IMR-90 (cell line): ENCODE results near the gene NFIA. TPM values are rescaled to one million over a fixed set of nuclear protein-coding genes. Genes with fewer than 3 reads are reported as not detected.

ENCODE experiments used
- ATAC-seq: fragments of 200-7000 bp; cut with Tn5 transposase; 2 replicates; pipeline ENCODE4 v1.9.1; 2020; ENCODE audit warnings: low read depth, mild to moderate bottlenecking, moderate library complexity
- BruUV-seq: library from RNA; stranded (reverse); fragments of 400-500 nt; replicated peaks from 2 replicates; lab custom pipeline; 2021; lab: Mats Ljungman, UMichigan
- CTCF ChIA-PET: fragments of 300-600 bp; formaldehyde crosslinking; extraction: SDS; loops from one replicate; lab custom pipeline; 2021; ENCODE audit warnings: antibody characterized with exemption; lab: Yijun Ruan, JAX
- POLR2A ChIA-PET: fragments of 300-600 bp; sonication (Branson Sonifier 250); formaldehyde crosslinking; loops from one replicate; lab custom pipeline; 2022; ENCODE audit warnings: antibody characterized with exemption; ENCODE audit not compliant: unreplicated experiment; lab: Charles Lee
- DNase-seq: peaks from one replicate; pipeline ENCODE4 v3.0.0; 2013
- H2AFZ ChIP-seq: replicated peaks from 2 replicates; pipeline ENCODE3; 2013; ENCODE audit warnings: low read length, mild to moderate bottlenecking; ENCODE audit not compliant: poor library complexity
- H2AK5ac ChIP-seq: 2 replicates; pipeline ENCODE4 v1.6.1; 2013; ENCODE audit warnings: low read depth, low read length, inconsistent platforms
- H2AK9ac ChIP-seq: replicated peaks from 2 replicates; pipeline ENCODE3; 2013; ENCODE audit warnings: mild to moderate bottlenecking, low read depth, low read length, moderate library complexity; ENCODE audit not compliant: poor library complexity
- H2BK120ac ChIP-seq: 2 replicates; pipeline ENCODE4 v1.6.1; 2013; ENCODE audit warnings: low read depth, low read length, inconsistent platforms
- H2BK15ac ChIP-seq: 3 replicates; pipeline ENCODE4 v1.6.1; 2013; ENCODE audit warnings: low read depth, low read length, inconsistent platforms
- H2BK20ac ChIP-seq: 2 replicates; pipeline ENCODE4 v1.6.1; 2013; ENCODE audit warnings: low read depth, mild to moderate bottlenecking, inconsistent platforms, low read length, moderate library complexity
- H2BK5ac ChIP-seq: 2 replicates; pipeline ENCODE4 v1.6.1; 2013; ENCODE audit warnings: mild to moderate bottlenecking, low read depth, low read length, inconsistent platforms; ENCODE audit not compliant: poor library complexity, severe bottlenecking
- H3K14ac ChIP-seq: replicated peaks from 2 replicates; pipeline ENCODE4 v1.6.1; 2013; ENCODE audit warnings: low read depth, low read length, inconsistent platforms
- H3K18ac ChIP-seq: 2 replicates; pipeline ENCODE4 v1.6.1; 2013; ENCODE audit warnings: low read depth, low read length, control low read depth
- H3K23ac ChIP-seq: 2 replicates; pipeline ENCODE4 v1.6.1; 2013; ENCODE audit warnings: low read depth, low read length, inconsistent platforms
- H3K27ac ChIP-seq: 2 replicates; pipeline ENCODE4 v1.5.1; 2013; ENCODE audit warnings: mild to moderate bottlenecking, control low read depth, low read length; ENCODE audit not compliant: insufficient read depth
- H3K27me3 ChIP-seq: 2 replicates; pipeline ENCODE4 v1.6.1; 2013; ENCODE audit warnings: low read length; ENCODE audit not compliant: control insufficient read depth, insufficient read depth
- H3K36me3 ChIP-seq: 2 replicates; pipeline ENCODE4 v1.6.1; 2013; ENCODE audit warnings: low read length, mixed read lengths; ENCODE audit not compliant: control insufficient read depth, insufficient read depth
- H3K4ac ChIP-seq: 2 replicates; pipeline ENCODE4 v1.6.1; 2013; ENCODE audit warnings: low read depth, low read length, inconsistent platforms
- H3K4me1 ChIP-seq: 2 replicates; pipeline ENCODE4 v1.6.1; 2013; ENCODE audit warnings: low read length, mixed read lengths; ENCODE audit not compliant: control insufficient read depth, insufficient read depth
- H3K4me2 ChIP-seq: 2 replicates; pipeline ENCODE4 v1.6.1; 2013; ENCODE audit warnings: low read depth, mild to moderate bottlenecking, control low read depth, low read length, moderate library complexity
- H3K4me3 ChIP-seq: 2 replicates; pipeline ENCODE4 v1.5.1; 2013; ENCODE audit warnings: low read depth, mild to moderate bottlenecking, control low read depth, low read length, moderate library complexity; ENCODE audit not compliant: insufficient read depth
- H3K56ac ChIP-seq: 2 replicates; pipeline ENCODE4 v1.6.1; 2013; ENCODE audit warnings: low read length, inconsistent platforms; ENCODE audit not compliant: insufficient read depth; ENCODE audit errors: extremely low read depth
- H3K79me1 ChIP-seq, 2 experiments: 2 replicates each; pipeline ENCODE4 v1.6.1; 2013; ENCODE audit warnings: low read length in 2 of 2, inconsistent platforms in 1 of 2, low read depth in 1 of 2
- H3K9ac ChIP-seq: 2 replicates; pipeline ENCODE4 v1.6.1; 2013; ENCODE audit warnings: low read depth, low read length, control low read depth
- H3K9me1 ChIP-seq: 2 replicates; pipeline ENCODE4 v1.6.1; 2013; ENCODE audit warnings: low read length, inconsistent platforms; ENCODE audit not compliant: insufficient read depth
- H3K9me3 ChIP-seq: 2 replicates; pipeline ENCODE4 v1.6.1; 2013; ENCODE audit warnings: low read length; ENCODE audit not compliant: control insufficient read depth, insufficient read depth
- H4K20me1 ChIP-seq: 2 replicates; pipeline ENCODE4 v1.6.1; 2013; ENCODE audit warnings: low read length, inconsistent platforms; ENCODE audit not compliant: insufficient read depth
- H4K5ac ChIP-seq: 2 replicates; pipeline ENCODE4 v1.6.1; 2013; ENCODE audit warnings: mild to moderate bottlenecking, low read depth, low read length, control low read depth
- H4K8ac ChIP-seq, 2 experiments: 2 replicates each; pipeline ENCODE4 v1.6.1; 2013; ENCODE audit warnings: low read depth in 2 of 2, low read length in 2 of 2, control low read depth in 1 of 2, inconsistent platforms in 1 of 2
- H4K91ac ChIP-seq: 2 replicates; pipeline ENCODE4 v1.6.1; 2013; ENCODE audit warnings: low read depth, low read length, inconsistent platforms; ENCODE audit not compliant: insufficient read depth
- BHLHE40 ChIP-seq: fragments of 150-350 bp; IDR thresholded peaks from 2 replicates; pipeline ENCODE4 v1.6.1; 2016; ENCODE audit warnings: mild to moderate bottlenecking, low read depth, low read length
- CEBPB ChIP-seq: IDR thresholded peaks from 2 replicates; pipeline ENCODE4 v1.6.1; 2012; ENCODE audit warnings: low read depth, low read length, improper control_type of control experiment
- CTCF ChIP-seq: conservative IDR thresholded peaks from 2 replicates; pipeline ENCODE4 v1.5.1; 2012; ENCODE audit warnings: mild to moderate bottlenecking, low read depth, low read length, improper control_type of control experiment
- ELK1 ChIP-seq: fragments of 150-350 bp; IDR thresholded peaks from 2 replicates; pipeline ENCODE4 v1.6.1; 2016; ENCODE audit warnings: low read depth, mild to moderate bottlenecking, low read length, moderate library complexity, borderline replicate concordance
- FOS ChIP-seq: fragments of 150-350 bp; IDR thresholded peaks from 2 replicates; pipeline ENCODE4 v1.6.1; 2016; ENCODE audit warnings: low read depth, low read length
- MAFK ChIP-seq: IDR thresholded peaks from 2 replicates; pipeline ENCODE4 v1.6.1; 2012; ENCODE audit warnings: low read depth, low read length, improper control_type of control experiment
- MAZ ChIP-seq: IDR thresholded peaks from 2 replicates; pipeline ENCODE4 v1.6.1; 2012; ENCODE audit warnings: low read depth, mild to moderate bottlenecking, low read length, improper control_type of control experiment, moderate library complexity, borderline replicate concordance
- NFE2L2 ChIP-seq: fragments of 150-350 bp; IDR thresholded peaks from 2 replicates; pipeline ENCODE4 v1.6.1; 2016; ENCODE audit warnings: low read depth, mild to moderate bottlenecking, low read length
- POLR2A ChIP-seq: IDR thresholded peaks from 2 replicates; pipeline ENCODE4 v1.6.1; 2012; ENCODE audit warnings: mild to moderate bottlenecking, low read depth, low read length
- RAD21 ChIP-seq: IDR thresholded peaks from 2 replicates; pipeline ENCODE4 v1.6.1; 2012; ENCODE audit warnings: low read length, improper control_type of control experiment
- RCOR1 ChIP-seq: IDR thresholded peaks from 2 replicates; pipeline ENCODE4 v1.6.1; 2012; ENCODE audit warnings: mild to moderate bottlenecking, low read length, improper control_type of control experiment; ENCODE audit not compliant: insufficient replicate concordance
- WGBS, 2 experiments: methylation state at CpG; one replicate each; pipeline versions ENCODE4 v1.1.5 to v1.1.7; 2013; ENCODE audit warnings: missing lambda C conversion rate in 2 of 2; ENCODE audit not compliant: insufficient read length in 1 of 2; ENCODE audit errors: extremely low coverage in 2 of 2; 5-methylcytosine and 5-hydroxymethylcytosine counted together
- dilution Hi-C: fragments of 300-500 bp; cut with HindIII; formaldehyde crosslinking; loops from one replicate; pipeline ENCODE4 v1.14.3; 2018; ENCODE audit warnings: low sequenced_read_pairs; ENCODE audit not compliant: unreplicated experiment
- in situ Hi-C: fragments of 300-500 bp; cut with MboI; formaldehyde crosslinking; loops from 3 replicates; pipeline ENCODE4 v1.14.3; 2019; ENCODE audit warnings: low sequenced_read_pairs, inconsistent platforms, mixed read lengths
- intact Hi-C: fragments of 100-400 bp; cut with micrococcal nuclease; formaldehyde crosslinking; loops from 2 replicates; pipeline ENCODE4 v1.10.0; 2022
- polyA plus RNA-seq, 3 experiments: library from polyadenylated mRNA; depleted of rRNA; stranded (reverse); fragments of >200 nt; gene quantifications; 2 replicates each; pipeline ENCODE4 v1.2.3, GENCODE V29; 2012; ENCODE audit warnings: low replicate concordance in 1 of 3
- total RNA-seq: library from RNA; depleted of rRNA; stranded (reverse); fragments of >200 nt; gene quantifications from 2 replicates; pipeline ENCODE4 v1.2.3, GENCODE V29; 2012

The NFIA gene
- total and polyA plus RNA-seq, 2 of the 4 experiments (the other 2 are of a cell fraction): 1.6 to 2.2 TPM

- no peak for TF ChIP-seq MAFK
These were observed 310.3 kb downstream of the NFIA start (continued) for GRCh38 chr1:61392409-61393242.

GRCh38 chr1:61393575-61393974 is 311.2 kb downstream of the NFIA start:
- H3K56ac ChIP-seq: no peak overlapping the region
- POLR2A ChIA-PET: no interaction called here
- no CpG with 5 or more reads among the region's 3 CpGs for WGBS, 2 experiments
- DNase-seq (no peak), ATAC-seq (no peak)
- dilution Hi-C loops: no loop called here
- no peak overlapping the region for H2BK120ac ChIP-seq
- no peak overlapping the region for H2AFZ ChIP-seq
- H3K27me3 ChIP-seq: no peaks in the 10 kb centered on the region
- no peak overlapping the region for H3K14ac ChIP-seq
- no peak overlapping the region for H3K18ac ChIP-seq
- intact Hi-C loops: no loop called here
- H4K8ac ChIP-seq: no peak overlapping the region
- H3K79me1 ChIP-seq: no peaks in the 10 kb centered on the region
- no peaks in the 10 kb centered on the region; the same call in 1 of the 2 replicates for H3K9me3 ChIP-seq
- H2BK15ac ChIP-seq: no peak overlapping the region
- H3K4me3 ChIP-seq: no peak overlapping the region
- no peak overlapping the region for H2AK9ac ChIP-seq
- CTCF ChIA-PET: no interaction called here
- no peak overlapping the region for H3K4me2 ChIP-seq
- H2AK5ac ChIP-seq: no peak overlapping the region
- in situ Hi-C loops: no loop called here
- no peak overlapping the region for H2BK5ac ChIP-seq
- no peak overlapping the region for H2BK20ac ChIP-seq
- H3K9ac ChIP-seq: no peak overlapping the region
- no peaks in the 10 kb centered on the region for H4K20me1 ChIP-seq
- H3K4ac ChIP-seq: no peak overlapping the region
- H4K91ac ChIP-seq: no peak overlapping the region
- H3K9me1 ChIP-seq: no peaks in the 10 kb centered on the region
- no peaks in the 10 kb centered on the region for H3K36me3 ChIP-seq
- H3K4me1 ChIP-seq: no peaks in the 10 kb centered on the region; the same call in 1 of the 2 replicates
- no peak overlapping the region for H3K27ac ChIP-seq
- BruUV-seq: no TSS peak
- H3K23ac ChIP-seq: no peak overlapping the region
- TF ChIP-seq FOS (no peak), NFE2L2 (no peak), CEBPB (no peak), MAZ (no peak), BHLHE40 (no peak), CTCF (no peak), MAFK (no peak), RAD21 (no peak), ELK1 (no peak), POLR2A (no peak), RCOR1 (no peak)
- H4K5ac ChIP-seq: no peak overlapping the region
